HAP-1 (cell line): Measurements from ENCODE around the gene C12orf76.

ENCODE experiments used
- DNase-seq, 2 experiments: peaks; one replicate each; pipeline ENCODE4 v3.0.0-alpha.2; 2016 to 2020; ENCODE audit warnings: low spot score in 2 of 2
- H3K27me3 ChIP-seq: fragments of 250-450 bp; sonication (Bioruptor Pico); 2 replicates; pipeline ENCODE4 v1.5.1; 2020; ENCODE audit warnings: low read depth, mild to moderate bottlenecking, moderate library complexity
- H3K36me3 ChIP-seq: fragments of 250-450 bp; sonication (Bioruptor Pico); replicated peaks from 2 replicates; pipeline ENCODE4 v1.5.1; 2020; ENCODE audit warnings: mild to moderate bottlenecking
- H3K4me1 ChIP-seq: fragments of 250-450 bp; sonication (Bioruptor Pico); 2 replicates; pipeline ENCODE4 v1.5.1; 2020; ENCODE audit warnings: mild to moderate bottlenecking
- H3K4me3 ChIP-seq: fragments of 250-450 bp; sonication (Bioruptor Pico); 2 replicates; pipeline ENCODE4 v1.5.1; 2020; ENCODE audit warnings: mild to moderate bottlenecking, moderate library complexity
- H3K9me3 ChIP-seq: fragments of 250-450 bp; sonication (Bioruptor Pico); 2 replicates; pipeline ENCODE4 v1.5.1; 2020; ENCODE audit warnings: mild to moderate bottlenecking, moderate library complexity
- in situ Hi-C: fragments of 300-500 bp; cut with MboI; formaldehyde crosslinking; loops from 3 replicates; pipeline ENCODE4 v1.14.3; 2020; ENCODE audit warnings: low sequenced_read_pairs, inconsistent platforms, mixed read lengths

C12orf76 gene

GRCh38 chr12:109991586-109991985 is 56.7 kb downstream of the C12orf76 start:
- DNase-seq: no peak
- in situ Hi-C loops: no loop called here
- Histone ChIP-seq H3K9me3 (no peaks in the 10 kb centered on the region), H3K27me3 (no peaks in the 10 kb centered on the region), H3K4me1 (peaks cover 30% of the 10 kb centered on the region), H3K4me3 (no peak overlapping the region), H3K36me3 (peaks cover 19% of the 10 kb centered on the region)
